ENCODE measurements around the gene TM4SF1.

DNA sequence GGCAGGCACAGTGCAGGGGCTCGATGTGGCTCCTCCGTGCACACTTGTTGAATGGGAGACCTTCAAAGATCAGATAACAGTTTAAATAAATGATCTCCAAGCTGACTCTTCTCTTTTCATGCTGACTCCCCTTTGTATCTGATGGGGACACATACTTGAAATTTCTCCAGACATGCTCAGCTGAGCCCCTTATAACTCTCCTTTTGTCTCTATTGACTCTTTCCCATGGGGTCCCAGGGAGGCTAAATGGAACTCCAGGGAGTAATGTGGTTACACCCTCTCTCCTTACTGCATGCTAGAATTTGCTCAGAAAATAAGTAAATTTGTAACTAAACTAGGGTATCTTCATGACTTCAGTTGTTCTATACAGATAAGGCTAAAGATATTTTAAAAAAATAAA lies 48.9 kb upstream of the TM4SF1 start:
- TF ChIP-seq, protein P1, sequence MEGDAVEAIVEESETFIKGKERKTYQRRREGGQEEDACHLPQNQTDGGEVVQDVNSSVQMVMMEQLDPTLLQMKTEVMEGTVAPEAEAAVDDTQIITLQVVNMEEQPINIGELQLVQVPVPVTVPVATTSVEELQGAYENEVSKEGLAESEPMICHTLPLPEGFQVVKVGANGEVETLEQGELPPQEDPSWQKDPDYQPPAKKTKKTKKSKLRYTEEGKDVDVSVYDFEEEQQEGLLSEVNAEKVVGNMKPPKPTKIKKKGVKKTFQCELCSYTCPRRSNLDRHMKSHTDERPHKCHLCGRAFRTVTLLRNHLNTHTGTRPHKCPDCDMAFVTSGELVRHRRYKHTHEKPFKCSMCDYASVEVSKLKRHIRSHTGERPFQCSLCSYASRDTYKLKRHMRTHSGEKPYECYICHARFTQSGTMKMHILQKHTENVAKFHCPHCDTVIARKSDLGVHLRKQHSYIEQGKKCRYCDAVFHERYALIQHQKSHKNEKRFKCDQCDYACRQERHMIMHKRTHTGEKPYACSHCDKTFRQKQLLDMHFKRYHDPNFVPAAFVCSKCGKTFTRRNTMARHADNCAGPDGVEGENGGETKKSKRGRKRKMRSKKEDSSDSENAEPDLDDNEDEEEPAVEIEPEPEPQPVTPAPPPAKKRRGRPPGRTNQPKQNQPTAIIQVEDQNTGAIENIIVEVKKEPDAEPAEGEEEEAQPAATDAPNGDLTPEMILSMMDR (IDR thresholded peaks at IDR 0.05) = no peak
- TF ChIP-seq EZH2 (IDR thresholded peaks at IDR 0.05) = no peak
